Measurements from ENCODE around the gene KPNA6. TPM values are rescaled to one million over a fixed set of nuclear protein-coding genes. Genes with fewer than 3 reads are reported as not detected.

Gene KPNA6
- total RNA-seq, 1 experiment from 2014 or later, result 86.9 TPM

DNA sequence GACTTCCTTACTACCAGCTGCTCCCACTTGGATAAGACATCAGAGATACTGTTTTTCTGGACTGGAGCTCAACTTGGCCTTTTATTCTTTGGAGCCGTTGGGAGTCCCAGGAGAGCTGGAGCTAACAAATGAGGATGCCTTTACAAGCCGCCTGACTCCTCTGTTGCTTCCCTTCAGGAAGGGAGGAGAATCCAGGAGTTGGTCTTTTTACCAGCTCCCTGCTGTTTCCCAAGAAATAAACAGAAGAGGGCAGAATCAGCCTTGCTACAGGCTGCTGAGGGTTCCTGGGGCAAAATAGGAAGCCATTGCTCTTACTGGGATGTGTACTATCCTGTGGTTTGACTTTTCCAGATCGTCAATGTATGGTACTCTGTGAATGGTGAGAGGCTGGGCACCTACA, 115.8 kb downstream of the KPNA6 start:
- peaks cover 9% of the 10 kb centered on the region for H3K4me1 Mint-ChIP-seq (ENCODE audit: insufficient read depth, unreplicated experiment)
- intact Hi-C loops (cut with micrococcal nuclease), result loop anchor here (2.0 kb wide), 1 partner anchor 127 kb away; no protein-coding TSS in a partner anchor
- peak overlapping the region; percentile 63 for H3K27ac Mint-ChIP-seq (ENCODE audit: low read depth, unreplicated experiment)
- CTCF ChIA-PET, result interaction anchor here (0.6 to 0.9 kb wide), 3 partner anchors 8 to 83 kb away, joined by 3 to 4 read pairs (median 3); no protein-coding TSS in a partner anchor
- TF ChIP-seq, protein P1, sequence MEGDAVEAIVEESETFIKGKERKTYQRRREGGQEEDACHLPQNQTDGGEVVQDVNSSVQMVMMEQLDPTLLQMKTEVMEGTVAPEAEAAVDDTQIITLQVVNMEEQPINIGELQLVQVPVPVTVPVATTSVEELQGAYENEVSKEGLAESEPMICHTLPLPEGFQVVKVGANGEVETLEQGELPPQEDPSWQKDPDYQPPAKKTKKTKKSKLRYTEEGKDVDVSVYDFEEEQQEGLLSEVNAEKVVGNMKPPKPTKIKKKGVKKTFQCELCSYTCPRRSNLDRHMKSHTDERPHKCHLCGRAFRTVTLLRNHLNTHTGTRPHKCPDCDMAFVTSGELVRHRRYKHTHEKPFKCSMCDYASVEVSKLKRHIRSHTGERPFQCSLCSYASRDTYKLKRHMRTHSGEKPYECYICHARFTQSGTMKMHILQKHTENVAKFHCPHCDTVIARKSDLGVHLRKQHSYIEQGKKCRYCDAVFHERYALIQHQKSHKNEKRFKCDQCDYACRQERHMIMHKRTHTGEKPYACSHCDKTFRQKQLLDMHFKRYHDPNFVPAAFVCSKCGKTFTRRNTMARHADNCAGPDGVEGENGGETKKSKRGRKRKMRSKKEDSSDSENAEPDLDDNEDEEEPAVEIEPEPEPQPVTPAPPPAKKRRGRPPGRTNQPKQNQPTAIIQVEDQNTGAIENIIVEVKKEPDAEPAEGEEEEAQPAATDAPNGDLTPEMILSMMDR (IDR thresholded peaks at IDR 0.05; ENCODE audit: unreplicated experiment), result no peak
- H3K4me3 Mint-ChIP-seq (ENCODE audit: unreplicated experiment), result peak overlapping the region; percentile 90
- peaks cover 67% of the 10 kb centered on the region for H3K36me3 Mint-ChIP-seq (ENCODE audit: insufficient read depth, unreplicated experiment)
- POLR2A ChIA-PET, result interaction anchor here (0.6 to 1.9 kb wide), 8 partner anchors 9 to 171 kb away, joined by 3 to 9 read pairs (median 4); partner anchors contain the start of genes BSDC1 and IQCC
- no peaks in the 10 kb centered on the region for H3K27me3 Mint-ChIP-seq (ENCODE audit: insufficient read depth, unreplicated experiment)
- no peaks in the 10 kb centered on the region for H3K9me3 Mint-ChIP-seq (ENCODE audit: unreplicated experiment)
- BruUV-seq (replicated peaks), result no TSS peak
- DNase-seq (ENCODE audit: unreplicated experiment), result no peak

DNA sequence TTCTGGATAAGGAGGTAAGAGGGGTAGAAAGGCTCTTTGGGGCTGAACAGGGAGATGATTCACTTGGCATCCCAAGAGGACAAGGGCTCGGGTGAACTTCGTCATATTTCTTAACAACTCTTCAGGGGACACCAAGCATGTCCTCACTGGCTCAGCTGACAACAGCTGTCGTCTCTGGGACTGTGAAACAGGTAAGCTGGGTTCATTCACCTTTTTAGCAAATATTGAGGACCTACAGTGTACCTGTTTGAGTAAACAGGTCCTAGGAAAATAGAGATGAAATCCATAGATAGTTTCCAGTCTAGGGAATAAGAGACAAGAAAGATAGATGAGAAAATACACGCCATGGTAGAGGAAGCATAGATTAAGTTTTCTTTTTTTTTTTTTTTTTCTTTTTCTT, 116.4 kb downstream of the KPNA6 start:
- POLR2A ChIA-PET, result interaction anchor here (1.2 to 1.9 kb wide), 2 partner anchors 12 to 91 kb away, joined by 4 to 9 read pairs; no protein-coding TSS in a partner anchor
- CTCF ChIA-PET, result interaction anchor here (0.6 to 0.9 kb wide), 2 partner anchors 9 to 11 kb away, joined by 3 to 4 read pairs; no protein-coding TSS in a partner anchor
- peaks cover 70% of the 10 kb centered on the region for H3K36me3 Mint-ChIP-seq (ENCODE audit: insufficient read depth, unreplicated experiment)
- DNase-seq (ENCODE audit: unreplicated experiment), result no peak
- H3K9me3 Mint-ChIP-seq (ENCODE audit: unreplicated experiment), result no peaks in the 10 kb centered on the region
- H3K4me3 Mint-ChIP-seq (ENCODE audit: unreplicated experiment), result peak overlapping the region; percentile 90
- intact Hi-C loops (cut with micrococcal nuclease), result no loop called here
- H3K27me3 Mint-ChIP-seq (ENCODE audit: insufficient read depth, unreplicated experiment), result no peaks in the 10 kb centered on the region
- TF ChIP-seq, protein P1 (IDR thresholded peaks at IDR 0.05; ENCODE audit: unreplicated experiment), result no peak
- no TSS peak for BruUV-seq (replicated peaks)
- peak overlapping the region; percentile 63 for H3K27ac Mint-ChIP-seq (ENCODE audit: low read depth, unreplicated experiment)
- H3K4me1 Mint-ChIP-seq (ENCODE audit: insufficient read depth, unreplicated experiment), result peaks cover 9% of the 10 kb centered on the region

Small RNA genes within 50 kb of the gene (microRNA-seq; reads per million reads assigned to microRNA genes)
- gene MIR5585, result not detected

Other genes starting within 250 kb of the KPNA6 start
- gene PTP4A2, start 169.7 kb upstream of the KPNA6 start, total RNA-seq (2022), result 196 and 220 TPM in 2 replicates
- gene KHDRBS1, start 94.2 kb upstream of the KPNA6 start, total RNA-seq (2022), result 106 and 107 TPM in 2 replicates
- 15.0 and 22.3 TPM in 2 replicates for gene TMEM39B, start 35.1 kb upstream of the KPNA6 start, total RNA-seq (2022)
- gene TXLNA, start 71.6 kb downstream of the KPNA6 start, total RNA-seq (2022), result 61.8 and 64.8 TPM in 2 replicates
- 0.91 and 1.7 TPM in 2 replicates for gene CCDC28B, start 92.5 kb downstream of the KPNA6 start, total RNA-seq (2022)
- 1.8 and 1.9 TPM in 2 replicates for gene IQCC, start 97.6 kb downstream of the KPNA6 start, total RNA-seq (2022)
- not detected in 2 replicates for gene DCDC2B, start 101.0 kb downstream of the KPNA6 start, total RNA-seq (2022)
- gene TMEM234, start 114.3 kb downstream of the KPNA6 start, total RNA-seq (2022), result 22.2 and 27.3 TPM in 2 replicates
- gene EIF3I, start 114.4 kb downstream of the KPNA6 start, total RNA-seq (2022), result 253 and 259 TPM in 2 replicates
- gene FAM167B, start 139.2 kb downstream of the KPNA6 start, total RNA-seq (2022), result 0.34 TPM in 1 of 2 replicates, not detected in the other
- not detected in 2 replicates for gene LCK, start 143.2 kb downstream of the KPNA6 start, total RNA-seq (2022)
- 39.7 and 62.9 TPM in 2 replicates for gene HDAC1, start 184.0 kb downstream of the KPNA6 start, total RNA-seq (2022)
- gene MARCKSL1, start 228.2 kb downstream of the KPNA6 start, total RNA-seq (2022), result 0.65 and 1.0 TPM in 2 replicates